HG03280 (cell line): ENCODE data around the gene TRIM2.

Experiments
- ATAC-seq: cut with Tn5 transposase; IDR thresholded peaks from one replicate; pipeline ENCODE4 v1.9.1; 2021; ENCODE audit warnings: mild to moderate bottlenecking, moderate library complexity; ENCODE audit not compliant: unreplicated experiment

The TRIM2 gene

DNA sequence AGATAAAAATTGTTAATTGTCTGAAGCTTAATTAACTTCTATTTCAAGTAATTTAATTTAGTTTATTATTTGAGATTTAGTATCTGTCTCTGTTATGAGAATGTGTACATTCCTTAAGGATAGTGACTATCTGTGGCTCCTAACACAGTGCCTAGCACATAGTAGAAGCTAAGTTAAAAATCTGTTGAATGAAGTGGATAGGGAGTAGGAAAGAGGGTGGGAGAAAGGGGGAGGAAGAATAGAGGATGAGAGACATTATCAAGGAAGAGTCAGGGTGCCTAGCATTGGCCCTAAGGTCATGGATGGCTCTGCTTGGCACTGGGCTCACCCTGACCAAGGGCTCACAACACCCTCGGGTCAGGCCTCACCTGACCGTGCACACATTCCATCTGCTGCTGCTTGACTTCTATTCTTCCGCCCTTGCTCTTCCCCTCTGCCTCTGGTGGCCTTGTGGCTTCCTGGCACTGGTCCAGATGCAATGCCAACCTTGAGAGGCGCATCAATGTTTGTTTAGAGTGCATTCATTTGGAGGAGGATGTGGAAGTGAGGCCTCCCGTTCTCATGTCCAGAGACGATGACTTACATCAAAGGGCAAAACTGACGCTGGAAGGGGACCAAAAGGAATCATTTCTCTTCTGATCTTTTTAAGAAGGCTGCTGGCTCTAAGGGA lies 42.3 kb downstream of the TRIM2 start:
- no peak for ATAC-seq

GRCh38 chr4:153247116-153247490 lies 42.9 kb downstream of the TRIM2 start:
- no peak for ATAC-seq

- ATAC-seq = no peak
Observed at GRCh38 chr4:153248641-153249198, 44.5 kb downstream of the TRIM2 start.

GRCh38 chr4:153249199-153250041 lies 45.2 kb downstream of the TRIM2 start:
- ATAC-seq = peak; percentile 99

- ATAC-seq = no peak
Observed at GRCh38 chr4:153252122-153252521, 47.9 kb downstream of the TRIM2 start.

DNA sequence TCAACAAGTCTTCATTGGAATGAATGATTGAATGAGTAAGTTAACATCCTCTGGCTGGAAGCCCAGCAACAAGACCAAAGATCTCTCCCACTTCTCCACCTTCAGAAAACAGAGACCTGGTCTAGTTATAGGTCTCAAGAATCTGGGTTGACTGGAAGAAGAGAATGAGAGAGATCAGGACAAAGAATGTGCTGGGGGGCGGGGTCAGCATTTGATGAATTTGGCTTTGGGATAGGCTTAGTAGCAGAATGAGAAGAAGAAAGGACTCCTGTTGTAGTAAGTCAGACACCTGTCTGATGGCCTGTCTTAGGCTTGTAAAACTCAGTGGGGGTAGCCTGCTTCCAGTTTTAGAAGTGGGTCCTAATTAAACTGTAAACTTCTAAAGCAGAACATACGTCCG lies 51.0 kb downstream of the TRIM2 start:
- no peak for ATAC-seq

- no peak for ATAC-seq
Observed at GRCh38 chr4:153257151-153257620, 52.9 kb downstream of the TRIM2 start.

GRCh38 chr4:153257991-153258390 lies 53.7 kb downstream of the TRIM2 start:
- no peak for ATAC-seq

DNA sequence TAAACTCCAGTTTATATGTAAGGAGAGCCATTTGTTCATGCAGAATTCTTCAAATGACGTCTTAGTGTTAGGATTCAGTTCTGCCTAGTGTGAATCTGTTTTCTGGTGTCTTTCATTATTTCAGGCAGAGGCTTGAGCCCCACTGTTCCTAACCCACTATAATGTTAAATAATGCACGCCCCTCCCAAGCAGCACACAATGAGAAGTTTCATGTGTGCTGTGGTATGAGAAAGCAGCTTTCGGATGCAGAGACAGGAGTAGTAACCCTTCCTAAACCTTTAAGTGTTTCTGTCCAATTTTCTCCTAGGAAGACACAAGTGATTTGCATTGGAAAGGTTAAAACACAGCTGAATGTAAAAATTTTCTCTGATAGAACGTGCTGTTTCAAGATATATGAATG lies 54.5 kb downstream of the TRIM2 start:
- no peak for ATAC-seq

- ATAC-seq = no peak
Observed at GRCh38 chr4:153259661-153260060, 55.4 kb downstream of the TRIM2 start.

DNA sequence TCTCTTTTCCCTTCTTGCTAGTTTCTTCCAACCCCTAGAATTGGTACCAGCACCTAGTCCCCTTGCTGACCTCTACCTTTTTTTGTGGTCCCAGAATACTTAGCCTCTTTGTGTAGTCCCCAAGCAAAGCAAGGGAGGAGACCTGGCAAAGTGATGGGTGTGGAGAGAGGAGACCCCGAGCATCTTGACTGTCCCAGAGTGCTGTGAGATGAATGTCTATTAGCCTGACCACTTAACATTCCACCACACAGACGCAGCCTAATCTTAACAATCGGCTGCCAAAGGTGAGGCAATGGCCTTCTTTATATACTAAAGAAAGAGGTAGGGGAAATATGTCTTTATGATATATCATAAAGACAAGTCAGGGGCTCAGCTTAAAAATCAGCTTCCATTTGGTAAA lies 55.9 kb downstream of the TRIM2 start:
- ATAC-seq = no peak

DNA sequence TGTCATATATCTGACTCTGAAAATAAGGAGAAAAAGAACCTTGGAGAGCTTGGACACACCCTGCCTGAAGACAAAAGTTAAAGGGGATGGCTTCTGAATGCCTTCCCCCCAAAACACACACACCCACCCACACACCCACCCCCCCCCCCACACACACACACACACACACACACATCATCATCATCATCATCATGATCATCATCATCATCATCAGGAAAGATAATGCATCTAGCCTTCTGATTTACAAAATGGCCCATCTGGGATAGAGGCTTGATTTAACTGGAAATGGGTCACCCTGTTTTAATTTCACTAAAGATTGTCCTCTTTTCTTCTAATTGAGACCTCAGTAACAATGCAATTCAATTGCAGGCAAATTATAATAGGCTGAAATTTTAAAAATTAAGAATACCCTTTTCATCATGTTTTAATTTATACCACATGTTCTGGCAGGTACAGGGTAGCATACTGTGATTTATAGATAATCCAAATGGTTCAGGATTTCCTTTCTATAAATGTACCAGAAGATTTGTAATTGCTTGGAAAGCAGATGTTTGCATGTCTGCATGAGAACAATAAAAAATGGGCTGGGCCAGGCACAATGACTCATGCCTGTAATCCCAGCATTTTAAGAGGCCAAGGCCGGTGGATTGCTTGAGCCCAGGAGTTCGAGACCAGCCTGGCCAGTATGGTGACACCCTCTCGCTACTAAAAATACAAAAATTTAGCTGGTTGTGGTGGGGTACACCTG lies 56.5 kb downstream of the TRIM2 start:
- no peak for ATAC-seq

DNA sequence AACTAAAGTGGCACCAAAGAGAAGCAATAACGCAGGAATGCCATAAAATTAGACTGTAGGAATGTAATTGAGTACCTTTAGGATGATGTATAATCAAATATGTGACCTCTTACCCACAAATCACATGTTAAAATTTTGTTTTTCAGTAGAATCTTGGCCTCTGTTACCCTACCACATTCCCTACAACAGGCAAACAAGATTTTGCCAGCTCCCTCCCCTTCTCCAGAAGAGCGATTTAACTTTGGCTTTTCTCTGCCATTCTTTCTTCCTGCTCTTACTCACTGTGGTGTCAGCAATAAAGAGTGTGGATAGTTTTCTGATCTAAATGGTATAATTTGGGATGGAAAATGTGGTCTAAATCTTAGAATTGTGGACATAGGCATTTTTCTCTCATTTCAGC lies 57.2 kb downstream of the TRIM2 start:
- no peak for ATAC-seq

DNA sequence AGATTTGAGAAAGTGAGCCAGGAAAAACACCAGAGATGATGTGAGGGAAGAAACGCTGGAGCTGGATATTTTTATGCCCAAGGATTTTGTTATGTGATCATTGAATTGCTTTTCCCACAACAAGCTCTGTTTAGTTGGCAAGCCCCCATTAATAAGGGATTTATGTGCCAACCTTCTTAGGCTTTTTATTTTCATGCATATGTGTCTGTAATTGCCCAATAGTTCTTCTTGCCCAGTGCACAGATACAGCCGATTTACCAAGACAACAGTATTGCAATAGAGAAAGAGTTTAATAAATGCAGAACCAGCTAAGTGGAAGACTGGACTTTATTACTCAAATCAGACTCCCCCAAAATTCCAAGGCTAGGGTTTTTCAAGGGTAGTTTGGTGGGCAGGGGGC lies 57.7 kb downstream of the TRIM2 start:
- no peak for ATAC-seq

GRCh38 chr4:153265306-153266047 lies 61.2 kb downstream of the TRIM2 start:
- no peak for ATAC-seq

- ATAC-seq = no peak
Observed at GRCh38 chr4:153266988-153267387, 62.7 kb downstream of the TRIM2 start.

DNA sequence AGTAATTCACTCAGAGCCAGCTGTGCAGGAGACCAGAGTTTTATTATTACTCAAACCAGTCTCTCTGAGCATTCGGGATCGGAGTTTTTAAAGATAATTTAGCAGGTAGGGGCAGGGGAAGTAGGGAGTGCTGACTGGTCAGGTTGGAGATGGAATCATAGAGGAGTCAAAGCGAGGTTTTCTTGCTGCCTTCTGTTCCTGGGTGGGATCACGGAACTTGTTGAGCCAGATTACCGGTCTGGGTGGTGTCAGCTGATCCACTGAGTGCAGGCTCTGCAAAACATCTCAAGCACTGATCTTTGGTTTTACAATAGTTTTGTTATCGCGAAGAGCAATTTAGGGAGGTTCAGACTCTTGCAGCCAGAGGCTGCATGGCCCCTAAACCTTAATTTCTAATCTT lies 63.6 kb downstream of the TRIM2 start:
- no peak for ATAC-seq

- no peak for ATAC-seq
Observed at GRCh38 chr4:153268295-153268694, 64.1 kb downstream of the TRIM2 start.

DNA sequence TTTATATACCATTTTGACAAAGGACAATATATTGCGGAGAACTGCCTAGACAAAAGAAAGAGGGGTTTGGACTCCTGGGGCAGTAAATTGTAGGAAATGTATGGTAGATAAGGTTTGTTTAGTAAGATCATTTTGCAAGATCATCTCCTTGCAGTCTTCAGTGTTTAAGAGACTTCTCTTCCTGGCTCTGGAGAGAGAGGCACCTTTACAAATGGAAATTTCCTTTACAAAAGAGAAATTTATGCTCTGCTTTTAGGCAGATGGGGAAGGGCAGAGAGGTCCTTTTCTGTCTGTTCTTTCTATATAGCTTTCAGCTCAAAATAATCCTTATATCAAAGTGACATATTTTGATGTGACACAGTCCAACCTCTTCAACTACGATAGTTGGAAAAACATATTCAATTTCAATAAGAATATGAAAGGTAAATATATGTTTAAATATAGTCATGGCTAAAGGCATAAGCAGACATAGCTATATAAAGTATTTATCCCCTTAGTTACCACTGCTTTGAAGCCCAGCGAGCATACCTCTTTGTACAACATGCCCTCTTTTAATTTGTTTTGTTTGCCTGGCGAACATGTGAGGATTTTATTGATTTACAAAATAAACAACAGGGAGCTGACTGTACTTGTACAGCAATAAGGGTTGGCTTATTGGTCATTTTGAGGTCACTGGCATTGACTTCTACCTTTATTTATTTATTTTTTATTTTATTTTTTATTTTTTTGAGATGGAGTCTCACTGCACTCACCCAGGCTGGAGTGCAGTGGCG lies 65.2 kb downstream of the TRIM2 start:
- no peak for ATAC-seq

DNA sequence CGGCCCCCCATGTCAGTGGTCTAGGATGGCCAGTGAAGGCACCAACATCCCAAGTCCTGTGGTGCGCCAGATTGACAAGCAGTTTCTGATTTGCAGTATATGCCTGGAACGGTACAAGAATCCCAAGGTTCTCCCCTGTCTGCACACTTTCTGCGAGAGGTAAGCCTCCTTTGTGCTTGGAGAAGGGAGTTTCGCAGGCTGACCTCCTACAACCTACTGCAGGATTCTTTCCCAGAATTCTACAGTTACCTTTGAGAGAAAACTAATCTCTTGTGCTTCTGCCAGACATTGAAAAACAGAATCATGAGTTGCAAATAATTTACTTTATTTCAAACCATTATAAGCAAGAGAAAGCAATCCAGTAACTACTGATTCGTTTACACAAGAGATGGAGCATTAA lies 66.1 kb downstream of the TRIM2 start:
- ATAC-seq = no peak
